ENCODE data around the gene POR.

POR gene

DNA sequence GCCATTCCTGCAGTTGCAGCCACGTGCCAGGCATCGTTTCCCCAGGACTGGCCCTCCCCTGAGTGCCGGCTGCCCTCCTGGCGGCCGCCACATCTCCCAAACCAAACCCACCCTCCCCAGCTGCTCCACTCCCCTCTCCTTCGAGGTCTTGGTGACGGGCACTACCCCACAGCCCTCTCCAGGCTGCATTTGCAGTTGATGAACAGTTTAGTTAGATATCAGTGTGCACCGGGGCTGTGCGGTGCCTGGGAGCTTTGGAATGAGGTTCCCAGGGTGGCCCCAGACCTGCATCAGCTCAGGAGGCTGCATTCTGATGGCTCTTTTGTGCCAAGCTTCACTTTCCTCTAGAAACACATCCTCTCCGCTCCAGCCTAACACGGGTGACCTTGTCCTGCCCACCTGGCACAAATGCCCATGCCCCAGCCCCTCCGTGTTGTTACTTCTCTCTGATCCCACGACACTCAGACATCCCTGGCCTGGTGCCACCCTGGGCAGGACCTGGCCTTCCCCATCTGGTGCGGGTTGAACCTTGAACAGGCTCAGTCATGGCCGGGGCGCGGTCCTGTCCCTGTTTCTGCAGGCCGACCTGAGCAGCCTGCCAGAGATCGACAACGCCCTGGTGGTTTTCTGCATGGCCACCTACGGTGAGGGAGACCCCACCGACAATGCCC lies 64.9 kb downstream of the POR start:
- Histone ChIP-seq H3K4me1 (peaks cover 4% of the 10 kb centered on the region), H3K4me3 (ENCODE audit: low read depth, low read length) (no peak overlapping the region), H3K9ac (no peak overlapping the region), H3K36me3 (ENCODE audit: control insufficient read depth, insufficient read depth, low read length) (no peaks in the 10 kb centered on the region), H3K79me2 (peaks cover 5% of the 10 kb centered on the region), H2AFZ (no peak overlapping the region), H3K9me3 (ENCODE audit: control insufficient read depth, low read length) (no peaks in the 10 kb centered on the region), H3K27me3 (ENCODE audit: control insufficient read depth, insufficient read depth, low read length) (no peaks in the 10 kb centered on the region), H3K4me2 (ENCODE audit: low read length) (no peak overlapping the region), H3K27ac (no peak overlapping the region)
- TF ChIP-seq CTCF (IDR thresholded peaks at IDR 0.05), result no peak

DNA sequence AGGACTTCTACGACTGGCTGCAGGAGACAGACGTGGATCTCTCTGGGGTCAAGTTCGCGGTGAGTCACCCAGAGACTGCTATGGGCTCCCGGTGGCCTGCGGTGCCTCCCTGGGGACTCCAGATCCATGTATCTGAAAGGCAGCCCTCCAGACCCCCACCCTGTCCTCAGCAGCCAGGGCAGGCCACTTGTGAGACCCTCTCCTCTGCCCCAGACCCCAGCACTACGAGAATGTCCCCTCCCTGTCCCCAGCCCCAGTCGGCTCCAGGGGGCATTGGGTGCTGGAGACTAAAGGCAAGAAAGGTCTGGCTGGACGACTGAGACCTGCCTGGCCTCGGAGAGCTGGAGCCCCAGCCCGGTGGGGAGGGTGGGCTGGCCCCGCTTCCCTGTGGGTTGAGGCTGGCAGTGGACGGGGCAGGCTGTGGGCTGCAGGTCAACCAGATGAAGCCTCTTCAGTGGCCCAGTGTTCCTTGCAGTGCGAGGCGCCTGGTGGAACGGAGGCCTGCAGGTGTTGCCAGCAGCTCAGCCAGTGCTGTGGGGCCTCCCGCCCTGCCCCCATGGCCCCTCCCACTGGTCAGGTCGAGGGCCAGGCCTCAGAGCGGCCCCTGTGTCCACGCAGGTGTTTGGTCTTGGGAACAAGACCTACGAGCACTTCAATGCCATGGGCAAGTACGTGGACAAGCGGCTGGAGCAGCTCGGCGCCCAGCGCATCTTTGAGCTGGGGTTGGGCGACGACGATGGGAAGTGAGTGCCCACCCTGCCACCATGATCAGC lies 65.7 kb downstream of the POR start:
- Histone ChIP-seq H3K4me1 (peaks cover 4% of the 10 kb centered on the region), H3K27me3 (ENCODE audit: control insufficient read depth, insufficient read depth, low read length) (no peaks in the 10 kb centered on the region), H3K4me3 (ENCODE audit: low read depth, low read length) (no peak overlapping the region), H2AFZ (no peak overlapping the region), H3K36me3 (ENCODE audit: control insufficient read depth, insufficient read depth, low read length) (no peaks in the 10 kb centered on the region), H3K27ac (no peak overlapping the region), H3K4me2 (ENCODE audit: low read length) (no peak overlapping the region), H3K9me3 (ENCODE audit: control insufficient read depth, low read length) (no peaks in the 10 kb centered on the region), H3K9ac (no peak overlapping the region), H3K79me2 (peaks cover 5% of the 10 kb centered on the region)
- no peak for TF ChIP-seq CTCF (IDR thresholded peaks at IDR 0.05)

DNA sequence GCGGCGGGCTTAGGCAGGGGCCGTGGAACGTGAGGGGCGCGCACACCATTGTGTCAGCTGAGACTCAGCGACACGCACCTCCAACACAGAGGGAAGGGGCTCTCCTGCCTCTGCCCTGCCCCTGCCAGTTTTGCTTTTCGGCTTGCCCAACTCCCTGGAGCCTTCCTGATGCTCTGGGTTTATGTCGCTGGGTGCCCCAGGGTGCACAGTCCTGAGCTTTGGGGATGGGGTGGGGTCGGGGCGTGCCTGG lies 66.2 kb downstream of the POR start:
- H3K27ac ChIP-seq, result no peak overlapping the region
- no peak overlapping the region for H2AFZ ChIP-seq
- H3K79me2 ChIP-seq, result peaks cover 5% of the 10 kb centered on the region
- H3K9ac ChIP-seq, result no peak overlapping the region
- TF ChIP-seq CTCF (IDR thresholded peaks at IDR 0.05), result no peak
- no peak overlapping the region for H3K4me3 ChIP-seq (ENCODE audit: low read depth, low read length)
- H3K9me3 ChIP-seq (ENCODE audit: control insufficient read depth, low read length), result no peaks in the 10 kb centered on the region
- peaks cover 4% of the 10 kb centered on the region for H3K4me1 ChIP-seq
- H3K36me3 ChIP-seq (ENCODE audit: control insufficient read depth, insufficient read depth, low read length), result no peaks in the 10 kb centered on the region
- no peak overlapping the region for H3K4me2 ChIP-seq (ENCODE audit: low read length)
- H3K27me3 ChIP-seq (ENCODE audit: control insufficient read depth, insufficient read depth, low read length), result no peaks in the 10 kb centered on the region

GRCh38 chr7:75981453-75982305 lies 66.7 kb downstream of the POR start:
- Histone ChIP-seq H3K4me2 (ENCODE audit: low read length) (no peak overlapping the region), H2AFZ (no peak overlapping the region), H3K4me3 (ENCODE audit: low read depth, low read length) (no peak overlapping the region), H3K79me2 (peaks cover 5% of the 10 kb centered on the region), H3K27ac (no peak overlapping the region), H3K4me1 (peaks cover 4% of the 10 kb centered on the region), H3K9me3 (ENCODE audit: control insufficient read depth, low read length) (no peaks in the 10 kb centered on the region), H3K9ac (no peak overlapping the region), H3K36me3 (ENCODE audit: control insufficient read depth, insufficient read depth, low read length) (no peaks in the 10 kb centered on the region), H3K27me3 (ENCODE audit: control insufficient read depth, insufficient read depth, low read length) (no peaks in the 10 kb centered on the region)
- TF ChIP-seq CTCF (IDR thresholded peaks at IDR 0.05), result no peak

Data from parathyroid adenoma (tissue), 2 donors.